Nephron (organoid): ENCODE measurements around the gene NT5DC3.

Source experiments
- H3K27ac Mint-ChIP-seq, 3 experiments: 2 replicates each; pipeline ENCODE4 v1.8.0; 2020; ENCODE audit warnings: mixed read lengths in 3 of 3, mild to moderate bottlenecking in 2 of 3, moderate library complexity in 1 of 3
- H3K27me3 Mint-ChIP-seq: 2 replicates; pipeline ENCODE4 v1.8.0; 2021; ENCODE audit warnings: low read depth, mild to moderate bottlenecking, moderate library complexity, mixed read lengths
- H3K36me3 Mint-ChIP-seq: 2 replicates; pipeline ENCODE4 v1.8.0; 2020; ENCODE audit warnings: low read depth, mixed read lengths
- H3K4me1 Mint-ChIP-seq: 2 replicates; pipeline ENCODE4 v1.8.0; 2020; ENCODE audit warnings: mixed read lengths
- H3K4me3 Mint-ChIP-seq, 3 experiments: 2 replicates each; pipeline ENCODE4 v1.8.0; 2020; ENCODE audit warnings: mild to moderate bottlenecking in 3 of 3, mixed read lengths in 3 of 3, moderate library complexity in 2 of 3
- H3K9me3 Mint-ChIP-seq: 2 replicates; pipeline ENCODE4 v1.8.0; 2020; ENCODE audit warnings: mixed read lengths
- CTCF ChIP-seq, 3 experiments: fragments of 200-600 bp; sonication (generic); IDR thresholded peaks; one replicate each; pipeline ENCODE4 v1.5.0; 2021; ENCODE audit warnings: antibody characterized with exemption in 3 of 3; ENCODE audit not compliant: unreplicated experiment in 3 of 3

The NT5DC3 gene

GRCh38 chr12:103809154-103809553 is 31.9 kb downstream of the NT5DC3 start:
- no peaks in the 10 kb centered on the region for H3K9me3 Mint-ChIP-seq

DNA sequence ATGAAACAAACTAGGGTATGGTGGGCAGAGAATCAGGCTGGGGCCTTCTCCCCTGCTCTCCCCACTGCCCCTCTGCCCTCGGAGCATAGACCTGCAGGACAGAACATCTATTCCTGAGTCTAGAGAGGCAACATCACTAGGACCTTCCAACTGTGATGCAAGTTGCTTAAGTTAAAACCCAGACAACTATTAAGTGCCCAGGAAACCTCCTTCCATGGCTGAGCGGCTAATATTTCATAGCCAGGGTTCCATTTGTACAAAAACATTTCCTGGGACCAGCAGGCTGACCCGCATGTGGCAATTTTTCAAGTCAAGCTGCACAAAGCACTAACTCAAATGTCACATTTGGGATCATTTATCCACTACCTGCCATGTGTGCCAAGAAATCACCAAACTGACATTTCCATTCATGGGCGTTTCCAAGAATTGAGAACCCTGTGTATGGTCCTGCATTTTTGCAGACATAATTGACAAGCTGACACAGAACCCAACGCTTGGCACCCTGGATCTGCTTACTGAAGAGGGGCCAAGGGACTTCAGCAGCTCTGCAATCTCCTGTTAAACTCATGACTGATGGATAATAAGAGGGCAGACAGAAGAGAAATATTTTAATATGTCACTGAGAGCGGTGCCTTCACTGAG is 32.7 kb downstream of the NT5DC3 start:
- Mint-ChIP-seq H3K4me1 (peaks cover 17% of the 10 kb centered on the region), H3K27ac (no peak overlapping the region), H3K9me3 (no peaks in the 10 kb centered on the region), H3K27me3 (peaks cover 3% of the 10 kb centered on the region), H3K4me3 (no peak overlapping the region), H3K36me3 (peaks cover 11% of the 10 kb centered on the region)
- TF ChIP-seq CTCF (IDR thresholded peaks at IDR 0.05; ENCODE audit: unreplicated experiment in 3 of 3): no peak

More at GRCh38 chr12:103809154-103809553, 31.9 kb downstream of the NT5DC3 start:
- no peak overlapping the region for H3K4me3 Mint-ChIP-seq
- TF ChIP-seq CTCF (IDR thresholded peaks at IDR 0.05; ENCODE audit: unreplicated experiment in 3 of 3): no peak
- peaks cover 22% of the 10 kb centered on the region for H3K4me1 Mint-ChIP-seq
- H3K27ac Mint-ChIP-seq: no peak overlapping the region
- H3K27me3 Mint-ChIP-seq: peaks cover 3% of the 10 kb centered on the region
- peaks cover 13% of the 10 kb centered on the region for H3K36me3 Mint-ChIP-seq

DNA sequence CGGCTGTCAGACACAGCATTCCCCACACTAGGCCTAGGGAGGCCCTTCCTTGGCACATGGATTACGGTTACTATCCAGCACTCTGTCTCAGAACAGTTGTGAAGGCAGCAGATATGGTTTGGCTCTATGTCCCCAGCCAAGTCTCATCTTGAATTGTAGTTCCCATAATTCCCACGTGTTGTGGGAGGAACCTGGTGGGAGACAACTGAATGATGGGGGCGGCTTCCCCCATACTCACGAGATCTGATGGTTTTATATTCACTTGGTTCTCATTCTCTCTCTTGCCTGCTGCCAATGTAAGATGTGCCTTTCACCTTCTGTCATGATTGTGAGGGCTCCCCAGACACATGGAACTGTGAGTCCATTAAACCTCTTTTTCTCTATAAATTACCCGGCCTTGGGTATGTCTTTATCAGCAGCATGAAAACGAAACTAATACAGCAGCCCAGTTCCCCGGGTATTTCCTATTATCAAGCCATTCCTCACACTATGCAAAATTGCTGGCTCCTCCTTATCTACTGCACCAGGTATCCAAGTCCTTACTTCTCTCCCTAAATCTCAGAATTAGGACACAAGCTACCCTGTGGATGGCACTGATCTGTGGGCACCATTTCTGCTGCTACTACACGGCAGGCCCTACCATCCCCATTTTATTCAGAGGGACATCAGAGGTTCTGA is 33.3 kb downstream of the NT5DC3 start:
- H3K4me3 Mint-ChIP-seq: no peak overlapping the region
- no peaks in the 10 kb centered on the region for H3K9me3 Mint-ChIP-seq
- TF ChIP-seq CTCF (IDR thresholded peaks at IDR 0.05; ENCODE audit: unreplicated experiment in 3 of 3): no peak
- H3K36me3 Mint-ChIP-seq: peaks cover 10% of the 10 kb centered on the region
- H3K4me1 Mint-ChIP-seq: peaks cover 19% of the 10 kb centered on the region
- no peaks in the 10 kb centered on the region for H3K27me3 Mint-ChIP-seq
- no peak overlapping the region for H3K27ac Mint-ChIP-seq

GRCh38 chr12:103806803-103807202 is 34.2 kb downstream of the NT5DC3 start:
- Mint-ChIP-seq H3K9me3 (no peaks in the 10 kb centered on the region), H3K27me3 (no peaks in the 10 kb centered on the region), H3K4me3 (no peak overlapping the region), H3K4me1 (peaks cover 28% of the 10 kb centered on the region), H3K27ac (no peak overlapping the region), H3K36me3 (peaks cover 9% of the 10 kb centered on the region)
- no peak for TF ChIP-seq CTCF (IDR thresholded peaks at IDR 0.05; ENCODE audit: unreplicated experiment in 3 of 3)

GRCh38 chr12:103805655-103806360 is 35.2 kb downstream of the NT5DC3 start:
- no peak for TF ChIP-seq CTCF (IDR thresholded peaks at IDR 0.05; ENCODE audit: unreplicated experiment in 3 of 3)
- peaks cover 33% of the 10 kb centered on the region for H3K4me1 Mint-ChIP-seq
- H3K27me3 Mint-ChIP-seq: peaks cover 3% of the 10 kb centered on the region
- H3K36me3 Mint-ChIP-seq: peaks cover 6% of the 10 kb centered on the region
- no peak overlapping the region for H3K27ac Mint-ChIP-seq
- H3K4me3 Mint-ChIP-seq: no peak overlapping the region
- no peaks in the 10 kb centered on the region for H3K9me3 Mint-ChIP-seq
